Renal pelvis (tissue), 4 donors: ENCODE measurements around the gene TMEM86B. TPM values are rescaled to one million over a fixed set of nuclear protein-coding genes. Genes with fewer than 3 reads are reported as not detected.

Experiments used
- DNase-seq: peaks from one replicate; pipeline ENCODE4 v3.0.0-alpha.2; 2013
- polyA plus RNA-seq, 3 donors: library from polyadenylated mRNA; unstranded; fragments of 120-200 nt; gene quantifications; one replicate each; pipeline ENCODE4 v1.2.1, GENCODE V29; 2013; ENCODE audit not compliant: insufficient read length in 3 of 3

The TMEM86B gene
- polyA plus RNA-seq, 3 donors, result 4.4 to 6.5 (median 4.6) TPM

- no peak for DNase-seq
Measured at GRCh38 chr19:55245236-55245904, 16.8 kb upstream of the TMEM86B start.

- DNase-seq, result no peak
Measured at GRCh38 chr19:55244004-55244680, 15.6 kb upstream of the TMEM86B start.

- DNase-seq, result no peak
Measured at GRCh38 chr19:55242517-55242916, 14.0 kb upstream of the TMEM86B start.

- DNase-seq, result no peak
Measured at GRCh38 chr19:55241935-55242464, 13.4 kb upstream of the TMEM86B start.

GRCh38 chr19:55241143-55241934 lies 12.8 kb upstream of the TMEM86B start:
- no peak for DNase-seq

- no peak for DNase-seq
Measured at GRCh38 chr19:55240713-55241020, 12.1 kb upstream of the TMEM86B start.

- DNase-seq, result no peak
Measured at GRCh38 chr19:55239004-55239403, 10.4 kb upstream of the TMEM86B start.

GRCh38 chr19:55238030-55238429 lies 9.5 kb upstream of the TMEM86B start:
- DNase-seq, result no peak

GRCh38 chr19:55232986-55233385 lies 4.4 kb upstream of the TMEM86B start:
- DNase-seq, result no peak

GRCh38 chr19:55232286-55232602 lies 3.7 kb upstream of the TMEM86B start:
- peak; percentile 40 for DNase-seq

GRCh38 chr19:55231391-55232285 lies 3.1 kb upstream of the TMEM86B start:
- DNase-seq, result no peak

- no peak for DNase-seq
Measured at GRCh38 chr19:55230780-55231179, 2.2 kb upstream of the TMEM86B start.

- no peak for DNase-seq
Measured at GRCh38 chr19:55230329-55230728, 1.8 kb upstream of the TMEM86B start.

- no peak for DNase-seq
Measured at GRCh38 chr19:55229789-55230182, 1.2 kb upstream of the TMEM86B start.

GRCh38 chr19:55229145-55229788 lies 704 bp upstream of the TMEM86B start:
- DNase-seq, result no peak

- no peak for DNase-seq
Measured at GRCh38 chr19:55228015-55228391, 560 bp downstream of the TMEM86B start.

- DNase-seq, result no peak
Measured at GRCh38 chr19:55227241-55228014, 1.1 kb downstream of the TMEM86B start.

- DNase-seq, result no peak
Measured at GRCh38 chr19:55226788-55227187, 1.8 kb downstream of the TMEM86B start.

- no peak for DNase-seq
Measured at GRCh38 chr19:55226273-55226672, 2.3 kb downstream of the TMEM86B start.

- DNase-seq, result no peak
Measured at GRCh38 chr19:55225415-55225958, 3.1 kb downstream of the TMEM86B start.
